Hematopoietic multipotent progenitor cell treated with erythropoietin and hydrocortisone succinate and interleukin-3 and kit ligand, for 4 days (in vitro differentiated cells): ENCODE measurements around the gene GRID2IP.

Experiments used
- DNase-seq: peaks from one replicate; pipeline ENCODE4 v3.0.0-alpha.2; 2015

GRID2IP gene

DNA sequence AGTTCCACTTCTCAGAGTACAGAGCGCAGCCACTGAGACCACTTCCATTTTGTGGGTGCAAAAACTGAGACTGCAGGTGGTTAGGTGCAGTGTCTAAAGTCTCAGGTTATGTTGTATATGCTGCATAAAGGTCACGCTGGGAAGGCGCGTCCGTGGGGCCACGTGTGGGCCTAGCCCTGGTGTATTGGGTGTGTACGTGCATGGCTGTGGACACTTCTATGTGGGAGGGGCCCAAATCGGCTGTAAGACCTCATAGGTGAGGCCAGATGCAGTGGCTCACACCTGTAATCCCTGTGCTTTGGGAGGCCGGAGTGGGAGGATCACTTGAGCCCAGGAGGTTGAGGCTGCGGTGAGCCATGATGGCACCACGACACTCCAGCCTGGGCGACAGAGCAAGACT lies 37.7 kb downstream of the GRID2IP start:
- DNase-seq = no peak

DNA sequence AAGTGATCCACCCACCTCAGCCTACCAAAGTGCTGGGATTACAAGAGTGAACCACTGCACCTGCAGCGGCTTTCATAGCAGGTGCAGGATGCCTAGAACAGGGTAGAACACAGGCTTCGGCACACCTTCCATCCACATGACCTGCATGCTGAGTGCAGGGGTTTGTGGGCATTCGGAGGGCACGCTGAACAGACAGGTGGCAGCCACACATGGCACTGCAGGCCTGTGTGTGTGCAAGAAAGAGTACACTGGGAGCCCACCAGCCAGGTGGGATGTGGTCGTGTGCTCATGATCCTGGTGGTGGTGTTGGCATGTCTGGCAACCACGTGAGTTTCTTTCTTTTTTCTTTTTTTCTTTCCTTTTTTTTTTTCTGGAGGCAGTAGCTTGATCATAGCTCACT lies 38.4 kb downstream of the GRID2IP start:
- DNase-seq = no peak

- DNase-seq = no peak
Measured at GRCh38 chr7:6510476-6511133, 40.7 kb downstream of the GRID2IP start.

DNA sequence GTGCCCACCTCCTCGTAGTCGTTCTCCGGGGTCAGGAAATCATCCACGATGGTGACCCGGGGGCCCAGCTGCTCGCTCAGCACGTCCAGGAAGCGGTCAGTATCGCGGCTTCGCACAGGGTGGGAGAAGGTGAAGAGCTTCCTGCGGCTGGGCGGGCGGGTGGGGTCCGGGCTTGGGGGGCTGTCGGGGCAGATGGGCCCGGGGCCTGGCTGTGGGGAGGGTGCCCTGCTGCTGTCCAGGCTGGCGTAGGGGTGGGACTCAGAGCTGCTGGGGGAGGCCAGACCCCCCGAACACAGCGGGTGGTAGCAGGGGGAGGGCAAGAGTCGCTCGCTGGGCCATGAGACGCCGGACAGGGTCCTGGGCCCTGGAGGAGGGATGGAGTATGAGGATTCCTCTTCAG lies 42.3 kb downstream of the GRID2IP start:
- no peak for DNase-seq

GRCh38 chr7:6508539-6508938 lies 42.7 kb downstream of the GRID2IP start:
- DNase-seq = no peak

- DNase-seq = no peak
Measured at GRCh38 chr7:6507906-6508305, 43.4 kb downstream of the GRID2IP start.

DNA sequence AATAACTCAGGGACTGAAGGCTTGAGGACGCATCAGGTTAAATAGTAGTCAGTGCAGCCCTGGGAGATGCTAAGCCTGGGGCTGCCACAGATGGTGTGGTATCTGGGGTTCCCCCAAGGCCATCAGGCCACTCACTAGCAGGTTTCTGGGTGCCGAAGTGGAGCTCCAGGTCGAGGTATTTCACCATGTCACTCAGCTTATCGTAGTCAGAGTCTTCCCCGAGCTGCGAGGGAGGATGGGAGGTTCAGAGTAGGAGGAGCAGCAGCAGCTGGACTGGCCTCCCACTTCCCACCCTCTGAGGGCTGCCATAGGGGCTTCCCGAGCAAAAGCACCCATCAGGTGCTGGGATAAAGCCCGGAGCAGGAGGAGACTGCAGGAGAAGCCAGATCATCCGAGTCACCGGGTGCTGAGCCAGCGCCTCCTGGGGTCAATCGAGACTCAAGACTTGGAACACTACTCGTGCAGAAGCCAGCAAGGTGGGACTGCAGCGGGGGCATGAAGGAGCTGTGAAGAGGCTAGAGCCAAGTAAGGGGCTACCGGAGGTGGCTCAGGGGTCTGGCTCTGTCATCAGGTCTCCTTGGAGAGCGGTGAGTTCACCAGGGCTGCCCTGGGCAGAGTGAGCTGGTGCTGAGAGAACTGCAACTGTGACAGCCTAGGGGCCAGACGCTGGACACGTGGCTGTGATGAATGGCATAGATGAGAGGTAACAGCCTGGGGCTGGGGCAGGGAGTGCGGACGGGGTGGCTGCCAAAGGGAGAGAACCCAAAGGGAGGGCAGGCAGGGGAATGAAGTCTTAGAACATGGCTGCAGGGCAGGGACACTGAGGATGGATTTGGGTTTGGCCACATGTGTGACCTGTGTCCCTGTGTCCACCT lies 45.3 kb downstream of the GRID2IP start:
- no peak for DNase-seq

GRCh38 chr7:6504996-6505395 lies 46.3 kb downstream of the GRID2IP start:
- no peak for DNase-seq

GRCh38 chr7:6502886-6503285 lies 48.4 kb downstream of the GRID2IP start:
- DNase-seq = no peak

- DNase-seq = no peak
Measured at GRCh38 chr7:6501586-6502564, 49.4 kb downstream of the GRID2IP start.

- no peak for DNase-seq
Measured at GRCh38 chr7:6500691-6501090, 50.6 kb downstream of the GRID2IP start.

DNA sequence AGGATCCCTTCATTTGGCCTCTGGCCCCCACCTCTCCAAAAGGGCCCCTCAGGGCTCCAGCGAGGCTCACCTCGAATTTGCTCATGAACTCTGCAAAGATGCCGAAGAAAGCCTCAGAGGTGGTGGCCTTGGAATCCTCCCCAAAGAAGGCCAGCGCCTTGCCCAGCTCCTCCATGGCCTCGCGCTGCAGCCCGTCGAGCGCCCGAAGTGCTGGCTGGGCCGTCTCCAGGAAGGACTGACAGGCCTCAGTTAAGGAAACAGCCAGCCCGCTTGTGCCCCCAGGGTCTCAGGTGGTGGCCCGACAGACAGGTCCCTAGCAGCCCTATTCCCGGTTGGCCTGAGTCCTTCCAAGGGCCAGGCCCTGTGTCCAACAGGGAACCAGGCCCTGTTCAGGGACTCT lies 53.3 kb downstream of the GRID2IP start:
- no peak for DNase-seq

GRCh38 chr7:6497637-6497905 lies 53.7 kb downstream of the GRID2IP start:
- no peak for DNase-seq

DNA sequence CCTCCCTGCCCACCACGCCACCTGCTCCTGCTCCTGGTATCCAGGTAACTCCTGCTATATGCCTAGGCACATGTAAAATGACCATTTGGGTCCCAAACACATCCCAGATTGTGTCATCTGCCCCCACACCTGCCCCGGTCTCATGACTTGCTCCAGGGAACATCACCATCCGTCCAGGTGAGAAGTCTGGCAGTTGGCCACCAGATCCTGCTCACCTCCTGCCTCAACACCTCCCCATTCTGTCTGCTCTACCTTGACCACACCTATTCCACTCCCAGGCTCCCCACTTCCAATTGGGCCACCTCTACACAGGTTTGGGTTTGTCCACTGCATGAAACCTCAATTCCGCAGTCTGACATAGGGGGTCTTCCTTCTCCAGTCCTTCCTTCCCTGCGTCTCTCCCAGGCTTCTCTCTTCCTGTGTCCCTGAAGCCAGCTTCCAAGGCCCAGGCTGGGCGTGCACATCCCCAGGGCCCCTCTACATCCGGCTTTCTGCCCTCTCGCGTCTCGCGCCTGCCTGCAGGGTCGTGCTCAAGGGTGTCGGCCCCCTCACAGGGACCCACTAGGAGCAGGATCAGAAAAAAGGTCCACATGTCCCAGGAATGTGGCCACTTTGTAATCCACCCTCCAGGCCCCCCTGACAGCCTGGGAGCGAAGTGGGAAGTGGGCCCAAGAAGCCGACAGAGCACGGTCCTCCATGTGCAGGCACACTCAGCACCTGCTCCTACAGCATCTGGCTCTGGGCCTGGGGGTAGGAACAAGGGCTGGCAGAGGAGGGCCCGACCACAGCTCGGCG lies 54.2 kb downstream of the GRID2IP start:
- DNase-seq = no peak

- DNase-seq = no peak
Measured at GRCh38 chr7:6495597-6496262, 55.5 kb downstream of the GRID2IP start.

GRCh38 chr7:6494365-6494764 lies 56.9 kb downstream of the GRID2IP start:
- no peak for DNase-seq

DNA sequence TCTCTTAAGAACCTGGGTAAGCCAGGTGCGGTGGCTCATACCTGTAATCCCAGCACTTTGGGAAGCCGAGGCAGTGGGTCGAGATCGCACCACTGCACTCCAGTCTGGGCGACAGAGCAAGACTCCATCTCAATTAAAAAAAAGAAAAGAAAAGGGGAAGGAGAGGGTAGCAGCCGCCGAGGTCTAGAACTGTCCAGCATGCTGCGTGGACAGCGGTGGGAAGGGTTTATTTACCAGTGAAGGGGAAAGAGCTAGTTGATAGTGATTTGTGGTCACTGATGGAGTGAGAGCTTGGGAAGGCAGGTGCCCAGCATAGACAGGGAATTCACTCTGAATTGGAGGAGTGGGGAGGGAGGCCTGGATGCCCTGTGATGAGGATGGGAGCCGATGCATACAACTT lies 60.1 kb downstream of the GRID2IP start:
- DNase-seq = no peak

GRCh38 chr7:6489612-6490011 lies 61.6 kb downstream of the GRID2IP start:
- DNase-seq = peak; percentile 58

DNA sequence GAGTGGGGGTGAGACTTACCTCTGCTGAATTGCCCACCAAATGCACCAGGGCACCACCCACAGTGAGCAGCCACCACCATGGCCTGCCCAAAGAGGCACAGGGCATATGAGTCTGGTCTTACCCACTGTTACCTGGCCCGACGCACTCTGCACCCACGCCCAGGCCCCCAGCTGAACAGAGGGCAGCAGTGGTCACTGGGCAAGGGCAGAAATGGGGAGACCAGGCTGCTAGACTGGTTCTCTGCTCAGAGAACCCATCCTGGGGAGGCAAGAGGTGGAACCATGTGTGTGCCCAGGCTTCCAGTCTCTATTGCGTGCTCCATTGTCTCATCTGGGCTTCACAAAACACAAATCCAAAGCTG lies 64.1 kb downstream of the GRID2IP start:
- DNase-seq = no peak

- no peak for DNase-seq
Measured at GRCh38 chr7:6486438-6487183, 64.7 kb downstream of the GRID2IP start.

DNA sequence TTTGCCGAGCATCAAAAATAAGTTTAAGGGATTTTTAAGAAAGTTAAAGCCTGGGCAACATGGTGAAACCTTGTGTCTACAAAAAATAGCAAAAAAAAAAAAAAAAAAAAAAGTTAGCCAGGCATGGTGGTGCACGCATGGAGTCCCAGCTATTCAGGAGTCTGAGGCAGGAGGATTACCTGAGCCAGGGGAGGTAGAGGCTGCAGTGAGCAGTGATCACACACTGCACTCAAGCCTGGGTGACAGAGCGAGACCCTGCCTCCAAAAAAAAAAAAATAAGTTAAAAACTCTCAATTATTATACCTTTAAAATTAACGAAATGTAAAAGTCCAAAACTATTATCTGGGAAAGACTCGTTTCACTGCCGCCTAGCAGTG lies 68.5 kb downstream of the GRID2IP start:
- no peak for DNase-seq

DNA sequence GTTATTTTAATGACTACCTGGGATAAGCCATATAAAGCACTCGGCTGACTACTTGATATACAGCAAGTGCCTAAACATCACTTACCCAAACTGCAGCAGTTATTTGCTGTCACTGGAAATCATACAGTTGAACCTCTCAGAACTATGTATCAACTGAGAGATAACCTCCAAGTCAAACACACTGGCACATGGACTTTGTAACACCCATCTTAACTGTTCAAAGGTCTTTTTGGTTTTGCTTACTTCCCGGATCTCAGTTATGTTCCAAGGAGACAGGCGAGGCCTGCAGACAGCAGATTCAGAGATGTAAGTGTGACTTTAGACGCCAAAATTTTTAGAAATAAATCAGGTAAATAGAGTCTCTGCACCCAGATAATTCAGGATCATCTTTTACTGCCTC lies 69.0 kb downstream of the GRID2IP start:
- DNase-seq = no peak
